ENCODE data around the gene PCBD2.
"Not testable (repeated sequence)": the region's sequence is repeated elsewhere in the genome, so short reads cannot be mapped to it uniquely, and the experiment has no call there.

PCBD2 gene

GRCh38 chr5:134877159-134877558 is 27.8 kb upstream of the PCBD2 start:
- DNase-seq (ENCODE audit: insufficient read length, low spot score) (no peak), FAIRE-seq (no peak)

GRCh38 chr5:134878403-134878802 is 26.5 kb upstream of the PCBD2 start:
- no peak for TF ChIP-seq CTCF (IDR thresholded peaks at IDR 0.05; ENCODE audit: insufficient read depth, missing control alignments)
- no peak for DNase-seq (ENCODE audit: insufficient read length, low spot score)
- no peak for FAIRE-seq

More at GRCh38 chr5:134877159-134877558, 27.8 kb upstream of the PCBD2 start:
- no peak for TF ChIP-seq CTCF (IDR thresholded peaks at IDR 0.05; ENCODE audit: insufficient read depth, missing control alignments)

GRCh38 chr5:134879456-134879855 is 25.5 kb upstream of the PCBD2 start:
- FAIRE-seq, result no peak
- no peak for DNase-seq (ENCODE audit: insufficient read length, low spot score)
- TF ChIP-seq CTCF (IDR thresholded peaks at IDR 0.05; ENCODE audit: insufficient read depth, missing control alignments), result no peak

- FAIRE-seq; DNase-seq (ENCODE audit: insufficient read length, low spot score): not testable (repeated sequence)
These were observed 24.0 kb upstream of the PCBD2 start for GRCh38 chr5:134880937-134881336.

GRCh38 chr5:134881711-134882110 is 23.2 kb upstream of the PCBD2 start:
- not testable (repeated sequence) for DNase-seq (ENCODE audit: insufficient read length, low spot score)

GRCh38 chr5:134887593-134888159 is 17.3 kb upstream of the PCBD2 start:
- FAIRE-seq, result no peak
- TF ChIP-seq CTCF (IDR thresholded peaks at IDR 0.05; ENCODE audit: insufficient read depth, missing control alignments), result no peak
- DNase-seq (ENCODE audit: insufficient read length, low spot score), result no peak

More at GRCh38 chr5:134881711-134882110, 23.2 kb upstream of the PCBD2 start:
- not testable (repeated sequence) for FAIRE-seq

- FAIRE-seq, result no peak
- TF ChIP-seq CTCF (IDR thresholded peaks at IDR 0.05; ENCODE audit: insufficient read depth, missing control alignments), result no peak
- DNase-seq (ENCODE audit: insufficient read length, low spot score), result no peak
These were observed 15.6 kb upstream of the PCBD2 start for GRCh38 chr5:134889335-134889734.

- DNase-seq (ENCODE audit: insufficient read length, low spot score) (no peak), FAIRE-seq (no peak)
- TF ChIP-seq CTCF (IDR thresholded peaks at IDR 0.05; ENCODE audit: insufficient read depth, missing control alignments), result no peak
These were observed 13.5 kb upstream of the PCBD2 start for GRCh38 chr5:134891473-134891872.

All from D721Med (cell line).